ENCODE data around the gene QSER1. TPM values are rescaled to one million over a fixed set of nuclear protein-coding genes. Genes with fewer than 3 reads are reported as not detected.

Gene QSER1
- total RNA-seq, 4 donors from 2014 or later: 17.2 to 79.4 (median 43.8) TPM

DNA sequence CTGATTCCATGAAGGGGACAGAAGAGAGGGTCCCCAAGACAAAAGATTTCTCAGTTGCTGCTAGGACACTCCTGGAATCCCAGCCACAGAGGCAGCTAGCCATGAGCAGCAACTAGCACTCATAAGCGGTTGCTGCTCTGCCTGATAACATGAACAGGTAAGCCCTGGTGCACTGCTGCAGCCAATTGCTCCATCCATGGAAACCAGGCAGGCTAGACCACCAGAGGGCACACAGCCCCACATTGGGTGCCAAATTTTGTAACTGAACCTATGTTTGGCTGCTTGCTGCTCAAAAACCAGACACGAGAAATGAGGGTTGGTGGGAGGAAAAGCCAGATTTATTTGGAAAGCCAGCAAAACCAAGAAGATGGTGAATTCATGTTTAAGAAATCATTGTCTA lies 21.9 kb upstream of the QSER1 start:
- intact Hi-C loops (cut with DNase I; ENCODE audit: low total_unique reads): no loop called here
- H3K36me3 ChIP-seq: no peaks in the 10 kb centered on the region
- no peaks in the 10 kb centered on the region for H3K9me3 ChIP-seq
- no peaks in the 10 kb centered on the region for H3K27me3 ChIP-seq
- no peak overlapping the region for H3K27ac ChIP-seq
- DNase-seq: peak in 1 of 2 donors; percentile 14
- no peaks in the 10 kb centered on the region for H3K4me1 ChIP-seq
- H3K4me3 ChIP-seq: no peak overlapping the region
- no peak for TF ChIP-seq POLR2A (IDR thresholded peaks at IDR 0.05)
- TF ChIP-seq, protein P1, sequence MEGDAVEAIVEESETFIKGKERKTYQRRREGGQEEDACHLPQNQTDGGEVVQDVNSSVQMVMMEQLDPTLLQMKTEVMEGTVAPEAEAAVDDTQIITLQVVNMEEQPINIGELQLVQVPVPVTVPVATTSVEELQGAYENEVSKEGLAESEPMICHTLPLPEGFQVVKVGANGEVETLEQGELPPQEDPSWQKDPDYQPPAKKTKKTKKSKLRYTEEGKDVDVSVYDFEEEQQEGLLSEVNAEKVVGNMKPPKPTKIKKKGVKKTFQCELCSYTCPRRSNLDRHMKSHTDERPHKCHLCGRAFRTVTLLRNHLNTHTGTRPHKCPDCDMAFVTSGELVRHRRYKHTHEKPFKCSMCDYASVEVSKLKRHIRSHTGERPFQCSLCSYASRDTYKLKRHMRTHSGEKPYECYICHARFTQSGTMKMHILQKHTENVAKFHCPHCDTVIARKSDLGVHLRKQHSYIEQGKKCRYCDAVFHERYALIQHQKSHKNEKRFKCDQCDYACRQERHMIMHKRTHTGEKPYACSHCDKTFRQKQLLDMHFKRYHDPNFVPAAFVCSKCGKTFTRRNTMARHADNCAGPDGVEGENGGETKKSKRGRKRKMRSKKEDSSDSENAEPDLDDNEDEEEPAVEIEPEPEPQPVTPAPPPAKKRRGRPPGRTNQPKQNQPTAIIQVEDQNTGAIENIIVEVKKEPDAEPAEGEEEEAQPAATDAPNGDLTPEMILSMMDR (IDR thresholded peaks at IDR 0.05): peak in 2 of 4 experiments; percentile 27 to 28

DNA sequence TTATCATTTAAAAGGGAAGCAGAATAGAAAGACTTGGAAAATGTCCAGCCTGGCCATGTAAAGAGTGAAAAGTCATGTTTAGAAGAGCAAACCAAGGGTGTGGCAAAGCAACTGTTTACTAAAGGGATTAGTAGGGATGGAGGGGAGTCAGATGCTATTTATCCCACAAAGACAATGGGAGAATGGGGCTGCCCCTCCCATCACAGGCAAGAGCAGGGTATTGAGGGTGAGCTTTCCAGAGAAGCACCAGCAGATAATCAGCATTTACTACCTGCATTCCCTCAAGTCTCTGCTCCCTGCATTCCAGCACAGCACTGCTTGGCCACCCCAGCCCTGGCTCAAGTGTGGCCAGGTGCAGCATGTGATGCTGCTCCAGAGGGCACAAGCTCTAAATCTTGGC lies 18.5 kb upstream of the QSER1 start:
- Histone ChIP-seq H3K27me3 (no peaks in the 10 kb centered on the region), H3K4me1 (no peaks in the 10 kb centered on the region), H3K4me3 (no peak overlapping the region), H3K9me3 (no peaks in the 10 kb centered on the region), H3K36me3 (no peaks in the 10 kb centered on the region), H3K27ac (no peak overlapping the region)
- intact Hi-C loops (cut with DNase I; ENCODE audit: low total_unique reads): no loop called here
- no peak for TF ChIP-seq POLR2A (IDR thresholded peaks at IDR 0.05)
- TF ChIP-seq, protein P1 (IDR thresholded peaks at IDR 0.05): no peak
- DNase-seq: no peak

DNA sequence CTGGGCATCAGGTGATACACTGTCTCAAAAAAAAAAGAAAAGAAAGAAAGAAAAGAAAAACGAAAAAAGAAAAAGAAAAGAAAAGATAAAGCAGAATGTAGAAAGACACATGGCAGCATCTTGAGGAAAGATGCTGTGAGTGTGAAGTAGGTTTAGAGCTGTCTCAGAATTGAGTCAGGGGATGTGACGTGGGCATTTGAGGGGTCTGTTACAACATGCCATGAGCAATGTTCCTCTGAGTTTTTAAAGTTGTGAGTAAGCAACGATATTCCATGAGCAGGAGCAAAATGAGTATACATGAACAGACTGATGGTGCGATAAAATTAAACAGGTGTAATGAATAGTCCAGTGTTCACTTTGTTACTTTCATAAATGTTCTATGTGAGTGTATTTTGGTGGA lies 11.3 kb upstream of the QSER1 start:
- no peaks in the 10 kb centered on the region for H3K9me3 ChIP-seq
- intact Hi-C loops (cut with DNase I; ENCODE audit: low total_unique reads): no loop called here
- H3K4me3 ChIP-seq: no peak overlapping the region
- no peak overlapping the region for H3K27ac ChIP-seq
- H3K27me3 ChIP-seq: no peaks in the 10 kb centered on the region
- TF ChIP-seq, protein P1 (IDR thresholded peaks at IDR 0.05): no peak
- no peak for TF ChIP-seq POLR2A (IDR thresholded peaks at IDR 0.05)
- no peak for DNase-seq
- H3K36me3 ChIP-seq: no peaks in the 10 kb centered on the region
- no peaks in the 10 kb centered on the region for H3K4me1 ChIP-seq

DNA sequence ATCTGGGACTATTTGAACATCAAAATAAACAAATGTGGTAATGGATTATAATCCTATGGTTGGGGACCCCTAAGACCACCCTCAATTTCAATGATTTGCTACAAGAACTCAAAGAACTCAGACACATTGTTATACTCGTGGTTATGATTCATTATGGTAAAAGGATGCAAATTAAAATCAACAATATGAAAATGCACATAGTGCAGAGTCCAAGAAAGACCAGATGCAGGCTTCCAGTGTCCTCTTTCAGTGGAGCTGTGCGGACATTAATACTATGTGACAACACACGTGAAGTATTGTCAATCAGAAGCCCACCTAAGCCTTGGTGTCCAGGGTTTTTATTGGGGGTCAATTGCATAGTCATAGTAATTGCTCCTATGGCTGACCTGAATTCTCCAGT lies 9.2 kb upstream of the QSER1 start:
- no peak for DNase-seq
- H3K9me3 ChIP-seq: no peaks in the 10 kb centered on the region
- H3K4me1 ChIP-seq: no peaks in the 10 kb centered on the region
- no peak overlapping the region for H3K4me3 ChIP-seq
- intact Hi-C loops (cut with DNase I; ENCODE audit: low total_unique reads): no loop called here
- H3K36me3 ChIP-seq: no peaks in the 10 kb centered on the region
- TF ChIP-seq POLR2A (IDR thresholded peaks at IDR 0.05): no peak
- TF ChIP-seq, protein P1 (IDR thresholded peaks at IDR 0.05): no peak
- no peaks in the 10 kb centered on the region for H3K27me3 ChIP-seq
- no peak overlapping the region for H3K27ac ChIP-seq

DNA sequence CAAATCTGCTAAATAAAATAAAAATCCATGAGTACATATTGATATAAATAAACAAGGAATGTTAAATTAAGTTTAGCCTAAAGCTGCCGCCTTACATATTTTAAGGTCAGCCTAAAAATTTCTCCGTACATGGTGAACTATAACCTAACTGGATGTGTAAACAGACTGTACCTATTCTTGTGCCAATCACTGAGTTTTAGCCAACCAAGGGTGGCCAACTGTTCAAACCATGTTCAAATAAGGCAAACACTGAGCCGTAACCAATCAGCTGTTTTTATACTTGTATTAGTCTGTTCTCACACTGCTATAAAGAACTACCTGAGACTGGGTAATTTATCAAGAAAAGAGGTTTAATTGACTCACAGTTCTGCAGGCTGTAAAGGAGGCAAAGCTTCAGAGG lies 8.6 kb upstream of the QSER1 start:
- no peaks in the 10 kb centered on the region for H3K36me3 ChIP-seq
- no peak overlapping the region for H3K27ac ChIP-seq
- H3K4me1 ChIP-seq: no peaks in the 10 kb centered on the region
- no peaks in the 10 kb centered on the region for H3K27me3 ChIP-seq
- H3K4me3 ChIP-seq: no peak overlapping the region
- H3K9me3 ChIP-seq: no peaks in the 10 kb centered on the region
- no peak for DNase-seq
- TF ChIP-seq POLR2A (IDR thresholded peaks at IDR 0.05): no peak
- TF ChIP-seq, protein P1 (IDR thresholded peaks at IDR 0.05): no peak
- intact Hi-C loops (cut with DNase I; ENCODE audit: low total_unique reads): no loop called here

Measured in uterus (tissue), 4 donors.